Mammary epithelial cell (primary cell): Measurements from ENCODE around the gene CAMKK2.

Source experiments
- CTCF ChIP-seq, 2 donors: IDR thresholded peaks in 1 of 2; conservative IDR thresholded peaks in 1 of 2; 2 replicates each; pipeline ENCODE4 v1.5.1; 2011 to 2012; ENCODE audit warnings: inconsistent platforms in 2 of 2, low read length in 2 of 2, mild to moderate bottlenecking in 2 of 2, control low read depth in 1 of 2, low read depth in 1 of 2; ENCODE audit not compliant: insufficient read depth in 1 of 2; ENCODE audit errors: extremely low read depth in 1 of 2
- EZH2 ChIP-seq: IDR thresholded peaks from 2 replicates; pipeline ENCODE4 v1.6.1; 2012; ENCODE audit warnings: low read length, inconsistent platforms, borderline replicate concordance

- no peak for TF ChIP-seq EZH2
- no peak for TF ChIP-seq CTCF (conservative IDR thresholded peaks at IDR 0.05 in 1 of 2, IDR thresholded peaks at IDR 0.05 in 1 of 2; ENCODE audit: extremely low read depth in 1 of 2, insufficient read depth in 1 of 2, low read depth in 1 of 2, low read length in 2 of 2)
Measured at GRCh38 chr12:121260091-121260490, 36.4 kb downstream of the CAMKK2 start.
